GM12864 (cell line): ENCODE results near the gene NCOA5.
A peak's percentile ranks its signal among the peaks of the same experiment; 100 is the strongest.

ENCODE experiments used
- DNase-seq: peaks from one replicate; pipeline ENCODE4 v3.0.0-alpha.2; 2011; ENCODE audit warnings: low read depth
- H3K4me3 ChIP-seq: 2 replicates; pipeline ENCODE4 v1.5.1; 2011; ENCODE audit warnings: mild to moderate bottlenecking, low read depth, low read length, control low read depth
- TF ChIP-seq, protein P1 (sequence below): IDR thresholded peaks from 2 replicates; pipeline ENCODE4 v1.5.1; 2011; ENCODE audit warnings: low read depth, mild to moderate bottlenecking, moderate library complexity, low read length, control low read depth, inconsistent platforms; ENCODE audit errors: missing control alignments

NCOA5 gene

DNA sequence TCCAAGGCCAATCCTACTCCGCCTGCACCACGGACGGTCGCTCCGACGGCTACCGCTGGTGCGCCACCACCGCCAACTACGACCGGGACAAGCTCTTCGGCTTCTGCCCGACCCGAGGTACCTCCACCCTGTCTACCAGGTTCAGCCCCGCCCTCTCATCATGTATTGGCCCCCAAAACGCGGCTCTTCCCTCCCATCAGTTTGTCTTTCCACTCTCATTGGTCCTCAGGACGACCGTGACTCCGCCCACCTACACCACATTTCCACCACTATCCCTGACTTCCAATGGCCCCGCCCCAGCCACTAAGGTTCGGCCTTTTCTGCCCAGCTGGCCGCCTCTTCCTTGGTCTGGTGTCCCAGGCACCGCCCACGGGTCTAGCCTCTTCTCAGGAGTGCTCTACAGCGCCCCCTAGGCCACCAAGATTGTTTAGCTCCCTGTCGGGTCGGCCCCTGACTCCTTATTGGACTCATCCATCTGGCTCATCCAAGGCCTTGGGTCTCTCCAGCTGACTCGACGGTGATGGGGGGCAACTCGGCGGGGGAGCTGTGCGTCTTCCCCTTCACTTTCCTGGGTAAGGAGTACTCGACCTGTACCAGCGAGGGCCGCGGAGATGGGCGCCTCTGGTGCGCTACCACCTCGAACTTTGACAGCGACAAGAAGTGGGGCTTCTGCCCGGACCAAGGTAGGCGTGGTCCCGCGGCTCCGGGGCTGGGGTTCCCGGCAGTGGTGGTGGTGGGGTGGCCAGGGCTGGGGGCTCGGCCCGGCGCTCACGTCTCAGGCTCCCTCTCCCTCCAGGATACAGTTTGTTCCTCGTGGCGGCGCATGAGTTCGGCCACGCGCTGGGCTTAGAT, 77.9 kb downstream of the NCOA5 start:
- H3K4me3 ChIP-seq = no peak overlapping the region
- DNase-seq = no peak
- TF ChIP-seq, protein P1, sequence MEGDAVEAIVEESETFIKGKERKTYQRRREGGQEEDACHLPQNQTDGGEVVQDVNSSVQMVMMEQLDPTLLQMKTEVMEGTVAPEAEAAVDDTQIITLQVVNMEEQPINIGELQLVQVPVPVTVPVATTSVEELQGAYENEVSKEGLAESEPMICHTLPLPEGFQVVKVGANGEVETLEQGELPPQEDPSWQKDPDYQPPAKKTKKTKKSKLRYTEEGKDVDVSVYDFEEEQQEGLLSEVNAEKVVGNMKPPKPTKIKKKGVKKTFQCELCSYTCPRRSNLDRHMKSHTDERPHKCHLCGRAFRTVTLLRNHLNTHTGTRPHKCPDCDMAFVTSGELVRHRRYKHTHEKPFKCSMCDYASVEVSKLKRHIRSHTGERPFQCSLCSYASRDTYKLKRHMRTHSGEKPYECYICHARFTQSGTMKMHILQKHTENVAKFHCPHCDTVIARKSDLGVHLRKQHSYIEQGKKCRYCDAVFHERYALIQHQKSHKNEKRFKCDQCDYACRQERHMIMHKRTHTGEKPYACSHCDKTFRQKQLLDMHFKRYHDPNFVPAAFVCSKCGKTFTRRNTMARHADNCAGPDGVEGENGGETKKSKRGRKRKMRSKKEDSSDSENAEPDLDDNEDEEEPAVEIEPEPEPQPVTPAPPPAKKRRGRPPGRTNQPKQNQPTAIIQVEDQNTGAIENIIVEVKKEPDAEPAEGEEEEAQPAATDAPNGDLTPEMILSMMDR = peak; percentile 58
